GM12873 (cell line): ENCODE results near the gene HACE1.

Experiments
- TF ChIP-seq, protein P1 (sequence below): IDR thresholded peaks from 2 replicates; pipeline ENCODE4 v1.5.1; 2012; ENCODE audit warnings: low read depth, mild to moderate bottlenecking, moderate library complexity, low read length, control low read depth; ENCODE audit not compliant: insufficient read depth; ENCODE audit errors: missing control alignments

The HACE1 gene

DNA sequence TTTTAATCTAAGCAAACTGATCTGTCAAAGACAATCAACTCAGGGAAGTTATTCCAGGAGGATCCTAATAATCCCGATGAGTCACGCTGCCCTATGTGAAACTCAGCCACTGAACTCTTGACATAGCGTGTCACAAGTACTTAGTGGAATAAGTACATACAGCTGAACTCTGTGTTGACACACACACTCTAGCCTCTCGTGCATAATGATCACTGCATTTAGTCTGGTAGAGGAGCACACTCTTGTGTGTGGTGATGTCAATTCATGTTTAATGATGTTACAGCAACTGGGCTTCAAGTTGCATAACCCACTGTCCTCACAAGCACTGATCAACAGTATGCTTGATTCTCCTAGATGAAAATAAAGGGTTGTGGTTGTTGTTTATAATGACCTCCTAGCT is 148.3 kb downstream of the HACE1 start:
- TF ChIP-seq, protein P1, sequence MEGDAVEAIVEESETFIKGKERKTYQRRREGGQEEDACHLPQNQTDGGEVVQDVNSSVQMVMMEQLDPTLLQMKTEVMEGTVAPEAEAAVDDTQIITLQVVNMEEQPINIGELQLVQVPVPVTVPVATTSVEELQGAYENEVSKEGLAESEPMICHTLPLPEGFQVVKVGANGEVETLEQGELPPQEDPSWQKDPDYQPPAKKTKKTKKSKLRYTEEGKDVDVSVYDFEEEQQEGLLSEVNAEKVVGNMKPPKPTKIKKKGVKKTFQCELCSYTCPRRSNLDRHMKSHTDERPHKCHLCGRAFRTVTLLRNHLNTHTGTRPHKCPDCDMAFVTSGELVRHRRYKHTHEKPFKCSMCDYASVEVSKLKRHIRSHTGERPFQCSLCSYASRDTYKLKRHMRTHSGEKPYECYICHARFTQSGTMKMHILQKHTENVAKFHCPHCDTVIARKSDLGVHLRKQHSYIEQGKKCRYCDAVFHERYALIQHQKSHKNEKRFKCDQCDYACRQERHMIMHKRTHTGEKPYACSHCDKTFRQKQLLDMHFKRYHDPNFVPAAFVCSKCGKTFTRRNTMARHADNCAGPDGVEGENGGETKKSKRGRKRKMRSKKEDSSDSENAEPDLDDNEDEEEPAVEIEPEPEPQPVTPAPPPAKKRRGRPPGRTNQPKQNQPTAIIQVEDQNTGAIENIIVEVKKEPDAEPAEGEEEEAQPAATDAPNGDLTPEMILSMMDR = no peak

DNA sequence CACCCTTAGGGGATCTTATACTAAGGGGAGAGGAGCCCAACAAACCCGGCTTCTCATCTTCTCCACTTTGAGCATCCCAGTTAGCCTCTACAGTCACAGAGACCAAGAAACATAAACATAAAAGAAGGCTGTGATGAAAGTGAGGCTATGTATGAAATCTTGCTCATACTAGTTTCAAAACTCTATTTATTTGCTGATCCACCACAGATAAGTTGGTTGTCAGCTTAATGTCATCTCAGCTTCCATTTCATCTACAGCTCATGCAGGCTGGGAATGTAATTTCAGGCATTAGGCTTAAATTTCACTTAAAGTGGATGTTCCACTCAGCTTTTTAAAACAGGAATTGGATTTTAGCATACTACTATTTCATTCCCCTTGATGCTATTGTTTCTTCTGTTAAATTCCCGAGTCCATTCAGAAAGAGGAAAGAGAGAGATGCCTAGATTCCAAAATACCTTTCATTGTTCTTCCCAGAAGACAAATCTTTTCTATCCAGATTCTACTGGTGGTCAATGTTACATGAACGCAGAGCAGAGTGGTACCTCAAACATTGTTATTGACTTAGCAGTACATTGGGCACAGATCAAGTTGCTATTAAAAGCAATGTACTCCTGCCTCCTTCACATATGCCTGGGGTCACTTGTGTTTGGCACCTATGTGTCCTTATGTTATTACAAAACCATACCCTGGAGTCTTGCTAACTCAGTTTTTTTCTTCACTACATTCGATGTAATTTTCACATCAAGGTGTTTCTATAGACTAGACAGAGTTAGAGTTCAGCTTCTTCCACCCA is 149.0 kb downstream of the HACE1 start:
- TF ChIP-seq, protein P1 = no peak

DNA sequence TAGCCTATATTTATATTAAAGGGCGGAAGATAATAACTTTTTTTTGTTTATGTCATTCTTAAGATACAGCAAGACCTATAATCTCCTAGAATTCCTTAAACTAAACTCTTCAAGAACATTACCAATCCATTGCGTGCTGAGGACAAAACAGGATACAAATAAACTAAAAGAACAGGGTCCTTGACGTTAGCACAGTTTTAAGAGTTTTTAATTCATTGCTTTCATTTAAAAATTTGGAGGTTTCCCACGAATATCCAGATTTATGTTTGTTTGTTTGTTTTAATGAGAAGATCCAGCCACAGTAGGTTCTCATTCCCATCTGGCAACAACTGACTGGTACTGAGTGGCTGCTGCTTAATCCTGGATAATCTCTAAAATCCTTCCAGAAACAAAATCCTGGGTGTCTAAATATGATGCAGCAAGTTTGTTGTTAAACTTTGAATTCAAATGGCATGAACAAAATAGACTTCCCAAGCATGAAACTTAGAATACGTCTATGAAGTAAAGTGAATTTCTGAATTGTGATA is 153.7 kb downstream of the HACE1 start:
- TF ChIP-seq, protein P1 = no peak

DNA sequence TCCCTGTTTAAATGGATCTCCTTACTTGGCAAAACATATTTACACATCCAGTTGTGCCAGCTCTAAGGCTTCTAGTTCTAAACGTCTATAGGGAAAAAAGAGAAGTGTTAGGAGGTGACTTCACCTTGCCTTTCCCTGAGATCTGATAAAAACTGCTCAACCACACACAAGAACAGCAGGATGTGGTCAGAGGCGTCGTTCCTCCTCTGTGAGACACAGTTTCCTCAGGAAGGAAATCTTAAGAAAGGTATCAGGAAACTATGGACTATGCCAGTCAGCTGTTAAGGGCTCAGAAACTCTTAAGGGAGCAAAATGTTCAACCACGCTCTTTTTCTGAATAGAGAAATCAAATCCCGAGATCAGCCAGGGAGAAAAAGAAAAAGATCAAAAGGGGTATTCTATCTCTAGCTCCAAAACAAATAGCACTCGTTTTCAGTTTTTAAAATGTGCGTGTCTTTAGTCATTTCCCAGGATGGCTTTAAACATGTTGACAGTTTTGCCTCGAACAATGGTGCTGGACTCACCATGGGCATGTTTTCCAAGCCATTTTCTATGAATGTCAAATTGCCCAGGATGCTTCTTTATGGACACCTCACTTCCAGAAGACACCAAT is 154.5 kb downstream of the HACE1 start:
- TF ChIP-seq, protein P1 = no peak

DNA sequence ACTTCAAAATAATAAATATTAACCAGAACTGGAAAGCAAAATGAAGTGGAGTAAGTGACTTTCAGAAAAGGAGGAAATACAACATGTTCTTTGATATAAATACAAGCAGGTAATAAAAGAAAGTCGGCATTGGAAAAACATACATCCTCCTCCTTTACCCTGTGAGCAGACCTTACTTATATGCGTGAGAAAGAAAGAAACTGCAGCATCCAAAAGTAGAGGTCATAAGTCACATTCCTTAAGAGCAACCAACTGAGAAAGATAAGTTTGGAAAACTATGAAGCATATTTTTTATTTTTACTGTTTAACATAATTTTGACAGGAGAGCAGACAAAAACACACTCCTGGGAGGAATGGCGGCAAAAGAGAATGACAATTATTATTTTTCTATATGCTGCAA is 155.5 kb downstream of the HACE1 start:
- TF ChIP-seq, protein P1 = no peak

DNA sequence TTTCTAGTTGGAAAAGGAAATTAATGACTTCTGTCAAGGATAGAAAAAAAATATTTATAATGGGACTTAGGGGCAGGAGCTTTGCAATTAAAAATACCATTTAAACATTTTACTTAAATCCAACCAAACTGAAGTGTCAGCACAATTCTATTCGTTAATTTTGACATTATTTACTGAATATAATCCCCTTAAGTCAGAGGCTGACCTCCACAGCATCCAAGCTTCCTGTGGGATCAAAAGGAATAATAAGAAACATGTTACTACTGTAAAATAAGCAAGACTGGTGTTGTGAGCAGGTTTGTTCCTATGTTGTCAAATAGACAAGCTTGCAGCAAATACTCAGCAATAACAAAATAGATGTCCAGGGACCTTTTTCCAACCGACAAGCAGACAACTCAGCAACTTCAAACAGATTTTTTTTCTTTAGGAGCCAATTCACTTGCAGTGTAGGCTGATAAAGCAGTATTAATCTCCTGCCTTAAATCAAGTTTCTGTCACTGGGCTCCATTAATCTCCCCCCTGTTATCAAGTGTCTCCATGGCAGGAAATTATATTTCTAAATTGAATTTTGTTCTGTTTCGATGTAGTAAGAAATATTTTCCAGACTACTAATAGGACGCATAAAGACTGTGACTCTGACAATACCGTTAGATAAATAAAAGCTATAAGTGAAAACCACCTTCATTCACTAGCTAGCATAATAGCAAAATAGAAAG is 157.4 kb downstream of the HACE1 start:
- TF ChIP-seq, protein P1 = no peak
